Testis (tissue), 2 donors: ENCODE measurements around the gene RAB11FIP2.

Experiments used
- CTCF ChIP-seq, 3 experiments: fragments of 450-650 bp in 2 of 3; fragments of 200-600 bp in 1 of 3; sonication (generic) in 1 of 3; IDR thresholded peaks; one replicate each; pipeline ENCODE4 v1.5.1; 2016 to 2019; ENCODE audit warnings: antibody characterized with exemption in 3 of 3, mild to moderate bottlenecking in 2 of 3, moderate library complexity in 1 of 3
- POLR2A ChIP-seq: fragments of 450-650 bp; IDR thresholded peaks from one replicate; pipeline ENCODE4 v1.6.1; 2017; ENCODE audit warnings: antibody characterized with exemption, mild to moderate bottlenecking, moderate library complexity

GRCh38 chr10:117996709-117997108, 50.0 kb downstream of the RAB11FIP2 start:
- TF ChIP-seq CTCF (IDR thresholded peaks at IDR 0.05) (no peak), POLR2A (no peak)
